ENCODE measurements around the gene VDR. TPM values are rescaled to one million over a fixed set of nuclear protein-coding genes. Genes with fewer than 3 reads are reported as not detected.

Gene VDR
- total RNA-seq, 4 donors from 2014 or later = 62.3 to 191 (median 117) TPM

DNA sequence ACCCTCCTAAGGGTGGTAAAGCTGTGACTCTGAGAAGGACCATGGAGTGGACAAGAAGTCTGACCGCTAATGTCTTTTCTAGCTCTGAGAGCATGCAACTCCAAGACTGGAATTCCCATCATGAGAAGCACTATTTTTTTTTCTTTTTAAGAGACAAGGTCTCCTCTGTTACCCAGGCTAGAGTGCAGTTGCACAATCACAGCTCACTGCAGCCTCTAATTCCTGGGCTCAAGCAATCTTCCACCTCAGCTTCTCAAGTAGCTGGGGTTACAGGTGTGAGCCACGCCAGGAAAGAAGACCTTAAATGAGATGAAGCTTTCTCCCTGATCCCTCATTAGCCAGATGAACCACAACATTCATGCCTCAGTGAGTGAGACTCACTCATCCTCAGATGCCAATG is 19.2 kb downstream of the VDR start:
- Histone ChIP-seq H3K36me3 (no peaks in the 10 kb centered on the region), H3K4me1 (peaks cover 3 to 29% (median 18%) of the 10 kb centered on the region in 4 donors), H3K9me3 (no peaks in the 10 kb centered on the region), H3K4me3 (no peak overlapping the region), H3K27ac (no peak overlapping the region), H3K27me3 (no peaks in the 10 kb centered on the region)
- TF ChIP-seq POLR2AphosphoS5 (IDR thresholded peaks at IDR 0.05) = no peak
- intact Hi-C loops (cut with DNase I; ENCODE audit: low total_unique reads) = no loop called here
- WGBS, 2 donors (ENCODE audit: low coverage in 1 of 2) = 88 to 91% methylated on average over 1 to 2 of the region's 2 CpGs
- DNase-seq = no peak
- in situ Hi-C loops (cut with MboI; ENCODE audit: low pct_ligation_motif_present in 1 of 4, low pct_unique_long_range_greater_than_20kb in 1 of 4, low sequenced_read_pairs in 3 of 4) = no loop called here

DNA sequence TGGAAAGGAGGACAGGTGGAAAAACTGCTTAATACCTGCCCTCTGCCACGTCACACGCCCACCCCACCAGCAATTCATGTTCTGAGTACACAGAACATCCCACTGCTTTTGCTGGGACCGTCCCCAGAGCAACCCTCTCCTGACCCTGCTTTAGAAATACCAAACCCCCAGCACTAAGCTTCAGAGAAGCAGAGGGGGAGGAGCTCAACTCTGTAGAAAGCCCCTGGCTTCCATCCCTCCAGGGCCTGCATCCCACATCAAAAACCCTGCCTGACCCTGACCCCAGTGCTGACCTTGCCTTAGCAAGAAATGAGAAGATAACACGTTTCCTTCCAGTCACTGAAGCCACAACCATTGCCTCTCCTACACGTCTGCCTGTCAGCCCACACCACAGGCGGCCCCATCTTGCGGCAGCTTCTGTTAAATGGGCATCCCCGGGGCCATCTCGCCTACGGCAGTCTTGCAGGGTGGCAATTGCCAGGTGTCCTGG is 19.7 kb downstream of the VDR start:
- TF ChIP-seq, protein P1, sequence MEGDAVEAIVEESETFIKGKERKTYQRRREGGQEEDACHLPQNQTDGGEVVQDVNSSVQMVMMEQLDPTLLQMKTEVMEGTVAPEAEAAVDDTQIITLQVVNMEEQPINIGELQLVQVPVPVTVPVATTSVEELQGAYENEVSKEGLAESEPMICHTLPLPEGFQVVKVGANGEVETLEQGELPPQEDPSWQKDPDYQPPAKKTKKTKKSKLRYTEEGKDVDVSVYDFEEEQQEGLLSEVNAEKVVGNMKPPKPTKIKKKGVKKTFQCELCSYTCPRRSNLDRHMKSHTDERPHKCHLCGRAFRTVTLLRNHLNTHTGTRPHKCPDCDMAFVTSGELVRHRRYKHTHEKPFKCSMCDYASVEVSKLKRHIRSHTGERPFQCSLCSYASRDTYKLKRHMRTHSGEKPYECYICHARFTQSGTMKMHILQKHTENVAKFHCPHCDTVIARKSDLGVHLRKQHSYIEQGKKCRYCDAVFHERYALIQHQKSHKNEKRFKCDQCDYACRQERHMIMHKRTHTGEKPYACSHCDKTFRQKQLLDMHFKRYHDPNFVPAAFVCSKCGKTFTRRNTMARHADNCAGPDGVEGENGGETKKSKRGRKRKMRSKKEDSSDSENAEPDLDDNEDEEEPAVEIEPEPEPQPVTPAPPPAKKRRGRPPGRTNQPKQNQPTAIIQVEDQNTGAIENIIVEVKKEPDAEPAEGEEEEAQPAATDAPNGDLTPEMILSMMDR (IDR thresholded peaks at IDR 0.05) = no peak
- no peak for TF ChIP-seq POLR2A (IDR thresholded peaks at IDR 0.05)
- intact Hi-C loops (cut with DNase I; ENCODE audit: low total_unique reads) = no loop called here
- in situ Hi-C loops (cut with MboI; ENCODE audit: low pct_ligation_motif_present in 1 of 4, low pct_unique_long_range_greater_than_20kb in 1 of 4, low sequenced_read_pairs in 3 of 4) = no loop called here
- no peaks in the 10 kb centered on the region for H3K27me3 ChIP-seq
- no peak overlapping the region for H3K27ac ChIP-seq
- no peaks in the 10 kb centered on the region for H3K36me3 ChIP-seq
- no peak overlapping the region for H3K4me3 ChIP-seq
- no peak for DNase-seq
- H3K9me3 ChIP-seq = no peaks in the 10 kb centered on the region
- 67% methylated on average over 10 of the region's 10 CpGs; no CpG with 5 or more reads in 1 of the 2 donors for whole genome bisulfite sequencing, 2 donors (ENCODE audit: low coverage in 1 of 2)
- H3K4me1 ChIP-seq = peaks cover 3 to 29% (median 18%) of the 10 kb centered on the region in 4 donors

DNA sequence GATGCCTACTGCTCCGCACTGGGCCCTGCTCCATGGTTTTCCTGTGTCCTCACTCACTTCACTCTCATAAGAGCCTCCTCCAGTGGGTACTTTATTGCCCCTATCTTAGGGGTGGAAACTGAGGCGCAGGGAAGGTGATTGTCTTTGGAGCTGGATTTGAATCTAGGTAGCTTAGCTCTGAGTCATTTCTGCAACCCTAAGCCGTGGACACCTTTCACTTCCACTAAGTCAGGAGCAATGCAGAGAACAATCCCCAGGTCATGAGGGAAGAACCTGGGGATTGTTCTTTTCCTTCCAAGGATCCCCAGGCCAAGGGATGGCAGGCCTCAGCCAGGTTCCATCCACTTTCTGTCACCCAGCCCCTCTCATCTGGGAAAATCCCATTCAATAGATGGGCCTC is 20.3 kb downstream of the VDR start:
- no peaks in the 10 kb centered on the region for H3K27me3 ChIP-seq
- no peaks in the 10 kb centered on the region for H3K9me3 ChIP-seq
- intact Hi-C loops (cut with DNase I; ENCODE audit: low total_unique reads) = no loop called here
- TF ChIP-seq EP300 (IDR thresholded peaks at IDR 0.05; ENCODE audit: low read depth) (no peak), POLR2AphosphoS5 (IDR thresholded peaks at IDR 0.05) (no peak), POLR2A (IDR thresholded peaks at IDR 0.05) (no peak)
- TF ChIP-seq, protein P1 (IDR thresholded peaks at IDR 0.05) = no peak
- DNase-seq = no peak
- no peaks in the 10 kb centered on the region for H3K36me3 ChIP-seq
- 78 to 100% methylated on average over 1 to 3 of the region's 3 CpGs for WGBS, 2 donors (ENCODE audit: low coverage in 1 of 2)
- in situ Hi-C loops (cut with MboI; ENCODE audit: low pct_ligation_motif_present in 1 of 4, low pct_unique_long_range_greater_than_20kb in 1 of 4, low sequenced_read_pairs in 3 of 4) = no loop called here
- no peak overlapping the region for H3K4me3 ChIP-seq
- H3K4me1 ChIP-seq = peaks cover 3 to 29% (median 18%) of the 10 kb centered on the region in 4 donors
- no peak overlapping the region for H3K27ac ChIP-seq

DNA sequence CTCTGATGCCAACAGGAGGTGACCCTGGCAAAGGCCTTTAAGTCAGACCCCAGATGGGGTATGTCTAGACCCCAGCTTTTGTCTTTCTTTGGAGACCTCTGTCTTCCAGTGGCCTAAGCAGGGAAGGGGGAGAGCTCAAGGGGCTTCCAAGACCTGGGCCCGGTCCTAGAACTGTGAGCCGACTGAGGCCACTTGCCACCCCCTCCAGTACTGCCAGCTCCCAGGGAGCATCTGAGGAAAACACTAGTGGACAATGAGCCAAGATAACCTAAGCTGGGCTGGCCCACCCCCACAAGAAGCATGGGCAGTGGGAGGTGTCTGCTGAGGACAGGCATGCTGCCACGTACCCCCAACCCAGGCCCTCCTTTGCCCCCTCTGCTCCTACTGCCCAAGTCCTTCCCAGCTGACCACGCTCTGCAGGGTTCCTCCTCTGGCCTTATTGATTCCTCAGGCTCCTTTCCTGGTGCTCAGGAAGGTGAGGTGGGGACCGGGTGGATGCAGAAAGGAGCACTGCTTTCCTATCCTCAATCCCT is 21.1 kb downstream of the VDR start:
- H3K4me3 ChIP-seq = no peak overlapping the region
- WGBS, 2 donors (ENCODE audit: low coverage in 1 of 2) = 86% methylated on average over 5 of the region's 5 CpGs; no CpG with 5 or more reads in 1 of the 2 donors
- H3K27me3 ChIP-seq = no peaks in the 10 kb centered on the region
- H3K27ac ChIP-seq = peak overlapping the region in 1 of 4 donors; percentile 41
- in situ Hi-C loops (cut with MboI; ENCODE audit: low pct_ligation_motif_present in 1 of 4, low pct_unique_long_range_greater_than_20kb in 1 of 4, low sequenced_read_pairs in 3 of 4) = no loop called here
- H3K4me1 ChIP-seq = peaks cover 3 to 29% (median 18%) of the 10 kb centered on the region in 4 donors
- no peak for TF ChIP-seq EP300 (IDR thresholded peaks at IDR 0.05; ENCODE audit: low read depth)
- TF ChIP-seq POLR2A (IDR thresholded peaks at IDR 0.05) = no peak
- TF ChIP-seq, protein P1 (IDR thresholded peaks at IDR 0.05) = no peak
- TF ChIP-seq POLR2AphosphoS5 (IDR thresholded peaks at IDR 0.05) = no peak
- no peaks in the 10 kb centered on the region for H3K36me3 ChIP-seq
- H3K9me3 ChIP-seq = no peaks in the 10 kb centered on the region
- intact Hi-C loops (cut with DNase I; ENCODE audit: low total_unique reads) = no loop called here
- DNase-seq = no peak

Data from transverse colon (tissue), 4 donors.